DMS79 (cell line): ENCODE measurements around the gene KRT76.

Experiments used
- DNase-seq: peaks from one replicate; lab custom pipeline; 2025; lab: John Stamatoyannopoulos, UW

The KRT76 gene

DNA sequence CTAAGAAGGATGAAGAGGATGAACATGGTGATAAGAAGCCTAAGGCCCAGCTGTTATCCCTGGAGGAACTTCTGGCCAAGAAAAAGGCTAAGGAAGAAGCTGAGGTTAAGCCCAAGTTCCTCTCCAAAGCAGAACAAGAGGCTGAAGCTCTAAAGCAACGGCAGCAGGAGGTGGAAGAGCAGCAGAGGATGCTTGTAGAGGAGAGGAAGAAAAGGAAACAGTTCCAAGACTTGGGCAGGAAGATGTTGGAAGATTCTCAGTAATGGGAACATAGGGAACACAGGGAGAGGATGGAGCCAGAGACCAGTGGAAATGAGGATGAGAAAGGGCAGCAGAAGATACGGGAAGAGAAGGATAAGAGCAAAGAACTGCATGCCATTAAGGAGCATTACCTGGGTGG is 46.4 kb downstream of the KRT76 start:
- DNase-seq = no peak

DNA sequence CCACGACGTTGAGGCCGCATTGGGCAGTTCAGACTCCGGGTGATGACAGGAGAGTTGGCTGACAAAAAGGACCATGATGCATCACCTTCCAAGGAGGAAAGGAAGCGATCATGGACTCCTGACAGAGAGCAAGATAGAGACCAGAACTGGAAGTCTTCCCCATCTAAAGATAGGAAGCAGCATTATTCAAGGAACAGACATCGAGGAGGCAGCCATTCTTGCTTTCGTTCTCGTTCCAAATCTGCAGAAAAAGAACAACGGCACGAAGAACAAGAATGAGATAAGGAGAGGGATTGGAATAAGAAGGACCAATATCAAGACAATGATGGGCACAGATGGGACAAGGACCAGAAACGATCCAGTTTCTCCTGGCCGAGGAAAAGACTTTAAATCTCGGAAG is 46.8 kb downstream of the KRT76 start:
- no peak for DNase-seq

DNA sequence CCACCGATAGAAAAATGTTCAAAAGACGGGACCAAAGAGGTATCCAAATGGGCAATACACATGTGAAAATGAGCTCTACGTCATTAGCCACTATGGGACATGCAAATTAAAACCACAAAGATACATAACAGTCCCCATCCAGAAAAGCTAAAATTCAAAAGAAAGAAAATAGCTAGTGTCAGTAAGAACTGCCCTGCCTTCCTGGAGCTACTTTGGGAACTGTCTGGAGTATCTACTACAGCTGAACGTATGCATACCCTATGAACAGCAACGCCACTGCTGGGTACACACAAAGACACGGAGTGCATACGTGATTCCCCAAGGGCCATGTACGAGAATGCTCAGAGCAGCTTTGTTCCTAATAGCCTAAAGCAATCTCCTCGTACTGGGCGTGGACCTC is 48.0 kb downstream of the KRT76 start:
- no peak for DNase-seq

DNA sequence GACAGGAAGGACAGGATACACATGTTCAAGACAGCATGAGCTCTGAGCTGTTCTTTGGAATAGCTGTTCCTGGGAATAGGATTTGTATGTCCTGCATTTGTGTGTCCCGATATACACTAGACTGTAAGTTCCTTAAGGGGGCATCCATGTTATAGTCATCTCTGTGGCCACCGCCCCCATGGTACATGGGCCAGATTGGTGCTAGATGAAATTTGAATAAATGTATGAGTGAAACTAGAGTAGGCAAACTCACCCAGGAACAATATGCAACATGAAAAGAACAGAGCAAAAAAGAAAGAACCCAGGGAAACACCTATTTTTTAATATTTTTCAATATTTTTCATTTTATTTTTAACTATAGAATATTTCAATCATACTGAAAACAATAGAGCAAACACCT is 48.8 kb downstream of the KRT76 start:
- no peak for DNase-seq

DNA sequence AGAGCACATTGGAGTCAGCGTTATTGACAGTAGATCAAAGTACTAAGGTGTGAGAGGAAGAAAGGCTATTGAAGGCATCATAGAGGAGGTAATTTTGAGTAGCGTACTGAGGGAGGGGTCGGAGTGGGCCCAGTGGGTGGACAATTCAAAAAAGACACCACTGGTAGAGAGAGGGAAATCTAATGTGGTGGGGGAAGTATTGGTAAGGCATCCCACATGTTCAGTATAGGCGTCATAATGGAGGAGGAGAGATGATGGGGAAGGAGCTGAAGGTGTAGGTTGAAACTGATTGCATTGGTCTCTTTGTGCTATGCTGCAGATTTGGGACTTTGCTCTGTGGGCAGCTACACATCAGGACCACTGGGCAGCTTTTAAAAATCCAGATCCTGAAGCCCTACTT is 50.1 kb downstream of the KRT76 start:
- DNase-seq = no peak

DNA sequence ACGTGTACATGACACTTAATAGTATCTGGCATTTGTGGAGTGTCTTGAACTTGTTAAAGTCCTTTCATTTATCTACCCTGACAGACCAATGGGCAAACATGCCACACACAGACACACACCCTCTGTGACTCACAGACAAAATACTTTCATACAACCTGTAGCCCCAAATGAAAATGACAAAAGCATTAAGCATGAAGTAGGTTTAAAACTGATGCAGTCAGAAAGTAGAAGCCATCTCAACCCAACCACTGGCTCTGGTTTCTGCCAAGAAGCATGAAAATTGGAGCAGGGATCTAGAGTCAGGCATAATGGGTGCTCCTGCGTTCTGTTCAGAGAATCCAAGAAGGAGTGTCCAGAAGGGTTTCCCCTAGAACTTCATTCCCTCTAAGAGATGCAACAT is 50.7 kb downstream of the KRT76 start:
- no peak for DNase-seq

DNA sequence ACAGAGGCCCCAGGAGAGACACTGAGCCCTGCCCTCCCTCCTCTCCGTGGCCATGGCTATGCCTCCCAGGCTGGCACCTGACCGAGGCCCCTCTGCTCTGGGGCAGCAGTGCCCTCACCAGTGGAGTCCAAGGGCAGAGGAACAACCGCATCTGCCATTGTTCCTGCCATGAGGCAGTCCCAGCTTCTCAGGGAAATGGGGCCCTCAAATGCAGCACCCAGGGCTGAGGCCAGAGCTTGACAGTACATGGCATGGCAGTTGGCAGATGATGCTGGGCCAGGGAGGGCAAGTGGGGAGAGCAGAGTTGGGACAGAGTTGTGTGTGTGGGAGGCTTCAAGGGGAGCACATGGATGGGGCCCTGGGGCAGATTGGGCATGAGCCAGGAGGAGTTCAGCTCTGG is 52.8 kb downstream of the KRT76 start:
- DNase-seq = no peak

DNA sequence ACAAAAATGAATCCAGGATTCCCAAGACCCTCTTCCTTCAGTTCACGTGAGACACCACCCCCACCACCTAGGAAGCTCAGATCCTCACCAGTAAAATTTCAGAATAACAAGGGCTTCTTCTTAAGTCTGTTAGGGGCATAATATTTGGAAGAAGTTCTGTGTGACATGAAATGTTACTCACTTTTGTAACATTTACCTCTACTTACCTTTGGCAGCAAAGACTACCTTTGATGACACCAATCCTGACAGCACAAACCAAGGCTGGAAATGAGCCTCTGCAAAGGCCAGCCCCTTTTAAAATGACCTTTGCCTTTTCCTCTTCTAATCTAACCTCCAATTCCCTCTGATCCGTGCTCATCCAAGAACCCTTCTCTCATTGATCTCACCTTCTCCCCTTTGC is 54.5 kb downstream of the KRT76 start:
- no peak for DNase-seq

DNA sequence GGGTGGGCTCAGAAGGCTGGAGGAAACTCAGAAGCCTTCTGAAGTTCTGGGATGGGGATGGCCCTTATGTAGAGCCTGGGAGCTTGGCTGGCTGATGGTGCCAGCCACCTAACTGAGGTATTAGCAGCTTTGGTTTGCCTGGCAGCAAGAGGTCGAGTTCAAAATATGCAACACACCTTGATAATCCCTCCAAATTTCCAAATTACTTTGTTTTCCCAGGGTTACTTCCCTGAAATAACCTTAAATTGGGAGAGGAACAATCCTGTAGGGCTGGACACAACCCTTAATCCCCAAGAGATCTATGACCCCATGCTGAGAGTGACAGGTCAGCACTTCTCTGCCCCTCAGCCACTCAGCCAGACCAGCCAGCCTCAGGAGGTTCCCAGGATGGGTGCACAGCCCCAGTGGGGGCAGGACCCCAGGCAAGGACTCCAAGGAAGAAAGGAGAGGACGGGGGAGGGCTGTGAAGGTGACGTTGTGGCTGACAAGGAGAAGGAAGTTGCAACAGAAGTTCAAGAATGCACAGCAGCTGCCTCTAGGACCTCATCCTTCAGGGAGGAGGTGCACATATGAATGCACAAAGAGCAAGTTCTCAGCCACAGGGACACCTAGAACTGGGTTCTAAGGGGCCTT is 55.2 kb downstream of the KRT76 start:
- DNase-seq = no peak

DNA sequence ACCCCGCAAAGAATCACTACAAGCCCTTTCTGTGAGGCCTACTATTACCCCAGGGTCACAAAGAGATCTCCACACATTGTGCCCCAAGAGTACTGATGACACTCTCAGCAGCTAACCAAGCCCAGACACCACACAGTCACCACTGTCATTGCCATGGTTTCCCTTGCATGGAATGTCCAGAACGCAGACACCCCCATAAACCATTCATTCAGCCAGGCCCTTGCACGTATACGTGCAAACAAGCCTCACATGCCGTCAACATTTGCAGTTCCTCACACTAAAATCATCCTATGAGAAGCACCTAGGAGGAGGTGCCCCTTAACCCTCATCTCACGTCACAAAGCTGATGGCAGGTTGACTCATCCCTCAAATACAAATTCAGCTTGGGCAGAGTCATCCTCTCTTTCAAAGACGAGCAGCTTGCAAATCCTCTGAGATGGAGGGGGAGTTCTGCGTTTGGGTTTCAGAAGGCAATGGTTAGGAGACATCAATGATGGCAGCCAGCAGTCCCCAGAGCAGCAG is 56.7 kb downstream of the KRT76 start:
- DNase-seq = no peak
